Measurements from ENCODE around the gene MACROD1.
"Not testable (repeated sequence)": the region's sequence is repeated elsewhere in the genome, so short reads cannot be mapped to it uniquely, and the experiment has no call there.

The MACROD1 gene

DNA sequence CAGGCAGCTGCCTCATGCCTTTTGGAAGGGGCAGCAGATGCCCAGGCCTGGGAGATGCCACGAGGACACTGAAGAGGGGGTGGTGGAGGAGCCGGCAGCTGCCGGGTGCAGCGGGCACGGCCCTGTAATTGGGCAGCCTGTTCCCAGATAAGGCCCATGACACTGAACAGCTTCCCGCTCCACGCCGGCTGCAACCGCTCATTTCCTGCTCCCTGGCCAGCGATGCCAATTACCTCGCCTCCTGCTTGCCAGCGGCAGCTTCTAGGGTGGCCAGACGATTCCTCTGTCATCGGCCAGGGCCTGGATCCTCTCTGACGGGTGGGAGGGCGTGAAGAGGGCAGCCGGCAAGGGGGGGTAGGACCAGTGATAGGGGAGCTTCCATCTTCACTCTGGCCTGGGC lies 107.4 kb downstream of the MACROD1 start:
- DNase-seq (ENCODE audit: low read depth in 1 of 2, low spot score in 1 of 2) = no peak

DNA sequence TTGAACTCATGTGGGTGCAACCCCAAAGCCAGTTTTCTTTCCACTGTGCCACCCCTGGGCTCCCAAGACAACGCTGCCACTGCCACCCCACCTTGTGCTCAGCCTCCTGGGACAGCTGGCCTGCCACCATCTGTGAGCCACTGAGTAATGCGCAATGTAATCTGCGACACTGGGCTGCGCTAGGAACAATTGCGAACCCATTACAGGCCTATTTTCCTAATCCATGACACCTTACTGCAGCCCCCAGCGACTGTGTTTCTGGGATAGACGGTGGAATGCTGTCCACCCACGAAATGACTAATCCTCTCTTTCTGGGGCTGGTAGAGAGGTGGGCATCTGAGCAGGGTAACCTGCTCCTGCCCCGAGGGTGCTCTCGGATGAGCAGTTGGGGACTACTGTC lies 108.0 kb downstream of the MACROD1 start:
- no peak for DNase-seq (ENCODE audit: low read depth in 1 of 2, low spot score in 1 of 2)

DNA sequence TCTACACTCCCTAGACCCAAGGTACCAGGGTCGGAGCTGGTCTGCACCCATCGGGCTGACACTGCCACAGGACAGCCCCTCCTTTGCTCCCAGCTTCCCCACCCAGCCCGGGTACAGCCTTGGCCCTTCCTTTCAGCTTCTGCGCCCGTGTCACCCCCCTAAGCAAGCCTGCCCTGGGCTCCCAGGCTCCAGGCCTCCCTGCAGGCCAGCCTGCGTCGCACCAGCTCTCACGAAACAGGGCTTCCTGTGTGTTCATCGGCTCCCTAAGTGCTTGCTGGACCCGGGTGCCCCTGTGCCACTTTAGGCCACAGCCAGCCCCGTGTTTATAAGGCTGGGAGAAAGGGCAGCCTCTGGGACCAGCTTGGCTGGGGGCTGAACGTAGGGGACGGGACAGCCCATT lies 109.1 kb downstream of the MACROD1 start:
- no peak for DNase-seq (ENCODE audit: low read depth in 1 of 2, low spot score in 1 of 2)

DNA sequence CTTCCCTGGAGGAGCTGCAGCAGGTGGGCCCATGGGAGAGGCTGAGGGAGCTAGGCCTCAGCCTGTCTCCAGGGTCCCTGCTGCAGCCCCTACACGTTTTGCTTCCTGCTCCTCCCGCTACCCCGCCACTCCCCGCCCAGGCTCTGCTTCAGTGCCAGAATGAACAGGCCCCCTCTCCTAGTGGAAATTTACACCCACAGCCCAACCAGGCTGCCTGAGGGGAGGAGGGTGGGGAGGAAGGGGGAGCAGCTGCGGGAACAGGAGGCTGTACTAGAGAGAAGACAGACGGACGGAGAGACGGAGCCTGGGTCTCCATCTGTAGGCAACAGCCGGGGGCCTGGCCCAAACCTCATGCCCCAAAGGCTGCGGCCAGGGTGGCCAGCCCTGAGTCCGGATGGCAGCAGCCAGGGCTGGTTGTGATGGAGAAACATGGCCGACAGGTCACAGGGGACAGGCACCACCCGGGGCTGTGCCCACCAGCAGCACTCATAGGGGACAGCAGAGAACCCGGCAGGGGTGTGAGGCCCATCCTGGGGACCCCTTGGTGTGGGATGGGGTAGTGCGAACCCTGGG lies 109.6 kb downstream of the MACROD1 start:
- no peak for DNase-seq (ENCODE audit: low read depth in 1 of 2, low spot score in 1 of 2)

GRCh38 chr11:64055077-64055476 lies 110.8 kb downstream of the MACROD1 start:
- DNase-seq (ENCODE audit: low read depth in 1 of 2, low spot score in 1 of 2) = no peak

DNA sequence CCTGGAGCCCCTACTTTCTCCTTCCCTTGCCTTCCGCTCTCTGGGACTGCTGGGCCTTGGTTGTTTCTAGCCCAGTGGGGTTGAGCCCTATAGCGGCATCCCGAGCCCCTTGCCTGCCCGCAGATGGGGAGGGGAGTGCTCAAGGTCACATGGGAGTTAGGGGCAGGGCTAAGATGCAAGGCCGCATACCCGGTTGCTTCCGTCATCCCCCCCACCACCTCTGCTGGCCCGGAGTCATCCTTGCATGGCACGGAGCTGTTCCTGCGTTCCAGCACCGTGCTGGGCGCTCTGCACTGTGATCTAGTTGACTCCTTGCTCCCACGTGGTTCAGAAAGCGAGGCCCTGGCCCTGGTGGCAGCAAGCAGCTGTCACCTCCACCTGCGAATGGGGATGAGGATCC lies 112.2 kb downstream of the MACROD1 start:
- DNase-seq (ENCODE audit: low read depth in 1 of 2, low spot score in 1 of 2) = no peak

- DNase-seq (ENCODE audit: low read depth in 1 of 2, low spot score in 1 of 2) = no peak
These were observed 112.8 kb downstream of the MACROD1 start for GRCh38 chr11:64052938-64053622.

- no peak for DNase-seq (ENCODE audit: low read depth in 1 of 2, low spot score in 1 of 2)
These were observed 113.5 kb downstream of the MACROD1 start for GRCh38 chr11:64052436-64052835.

DNA sequence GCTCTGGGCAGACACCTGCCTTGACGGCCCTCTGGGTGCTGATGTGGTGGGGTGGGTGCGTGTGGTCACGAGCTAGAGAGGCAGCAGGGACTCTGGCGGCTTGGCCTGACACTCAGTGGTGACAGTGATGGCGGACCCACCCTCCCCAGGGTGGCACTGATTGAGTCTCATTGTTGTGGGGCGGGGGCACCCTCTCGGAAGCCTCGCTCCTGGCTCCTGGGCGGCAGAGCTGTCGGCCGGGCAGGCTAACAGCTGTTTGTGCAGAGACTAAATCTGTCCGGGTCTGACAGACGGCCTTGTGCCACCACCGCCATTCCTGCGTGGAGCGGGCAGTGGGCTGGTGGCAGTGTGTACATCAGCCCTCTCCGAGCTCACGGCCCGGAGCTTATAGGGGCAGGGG lies 114.6 kb downstream of the MACROD1 start:
- DNase-seq (ENCODE audit: low read depth in 1 of 2, low spot score in 1 of 2) = no peak

- no peak for DNase-seq (ENCODE audit: low read depth in 1 of 2, low spot score in 1 of 2)
These were observed 116.4 kb downstream of the MACROD1 start for GRCh38 chr11:64049509-64049908.

- DNase-seq (ENCODE audit: low read depth in 1 of 2, low spot score in 1 of 2) = no peak
These were observed 117.7 kb downstream of the MACROD1 start for GRCh38 chr11:64048042-64048854.

DNA sequence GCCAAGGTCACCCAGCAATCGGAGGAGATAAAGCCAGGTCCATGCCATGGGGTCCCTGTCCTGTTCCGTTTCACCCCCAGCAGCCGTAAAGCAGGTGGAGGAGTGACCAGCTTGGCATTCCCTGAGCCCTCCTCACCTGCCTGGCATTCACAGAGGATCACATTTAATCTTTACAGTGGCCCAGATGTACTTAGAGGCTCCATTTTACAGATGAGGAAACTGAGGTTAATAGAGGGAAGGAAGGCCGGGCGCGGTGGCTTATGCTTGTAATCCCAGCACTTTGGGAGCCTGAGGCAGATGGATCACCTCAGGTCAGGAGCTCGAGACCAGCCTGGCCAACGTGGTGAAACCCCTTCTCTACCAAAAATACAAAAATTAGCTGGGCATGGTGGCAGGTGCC lies 118.5 kb downstream of the MACROD1 start:
- DNase-seq (ENCODE audit: low read depth in 1 of 2, low spot score in 1 of 2) = not testable (repeated sequence)

GRCh38 chr11:64045700-64046099 lies 120.2 kb downstream of the MACROD1 start:
- DNase-seq (ENCODE audit: low read depth in 1 of 2, low spot score in 1 of 2) = no peak

GRCh38 chr11:64044730-64045393 lies 121.1 kb downstream of the MACROD1 start:
- no peak for DNase-seq (ENCODE audit: low read depth in 1 of 2, low spot score in 1 of 2)

GRCh38 chr11:64043545-64043944 lies 122.4 kb downstream of the MACROD1 start:
- DNase-seq (ENCODE audit: low read depth in 1 of 2, low spot score in 1 of 2) = no peak

DNA sequence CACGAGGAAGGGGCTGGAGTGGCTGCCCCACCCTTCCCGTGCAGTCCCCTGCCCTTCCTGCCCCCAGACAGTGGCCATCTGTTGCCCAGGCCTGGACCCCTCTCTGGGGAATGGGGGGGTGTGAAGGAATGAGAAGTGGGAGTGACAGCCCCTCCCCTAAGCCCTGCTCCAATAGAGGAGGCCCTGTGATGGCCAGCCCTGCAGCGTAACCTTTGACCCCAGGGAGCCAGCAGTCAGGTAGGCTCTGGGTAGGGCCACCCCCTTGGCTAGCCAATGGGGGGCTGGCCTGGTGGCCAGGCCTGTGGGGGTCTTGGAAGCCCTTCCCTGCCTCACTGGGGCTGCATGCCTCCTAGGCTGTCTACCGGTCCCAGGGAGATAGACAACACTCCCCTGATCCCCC lies 123.6 kb downstream of the MACROD1 start:
- DNase-seq (ENCODE audit: low read depth in 1 of 2, low spot score in 1 of 2) = no peak

DNA sequence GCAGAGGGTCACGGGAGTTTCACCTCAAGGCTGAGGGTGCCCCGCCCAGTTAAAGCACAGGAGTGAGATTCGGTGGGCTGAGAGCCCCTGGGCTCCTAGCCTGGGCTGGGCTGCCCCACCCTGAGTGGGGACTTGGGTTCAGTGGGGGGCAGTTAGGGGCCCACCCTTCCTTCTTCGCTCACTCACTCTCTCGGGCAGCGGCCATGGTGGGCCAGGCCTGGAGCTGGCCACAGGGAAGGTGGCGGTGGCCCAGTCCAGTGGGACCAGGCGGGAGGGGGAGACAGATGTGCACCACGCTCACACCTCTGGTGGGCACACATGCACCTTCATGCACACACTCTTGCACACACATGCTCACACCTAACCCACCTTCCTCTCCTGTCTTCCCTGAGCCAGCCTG lies 124.1 kb downstream of the MACROD1 start:
- no peak for DNase-seq (ENCODE audit: low read depth in 1 of 2, low spot score in 1 of 2)

DNA sequence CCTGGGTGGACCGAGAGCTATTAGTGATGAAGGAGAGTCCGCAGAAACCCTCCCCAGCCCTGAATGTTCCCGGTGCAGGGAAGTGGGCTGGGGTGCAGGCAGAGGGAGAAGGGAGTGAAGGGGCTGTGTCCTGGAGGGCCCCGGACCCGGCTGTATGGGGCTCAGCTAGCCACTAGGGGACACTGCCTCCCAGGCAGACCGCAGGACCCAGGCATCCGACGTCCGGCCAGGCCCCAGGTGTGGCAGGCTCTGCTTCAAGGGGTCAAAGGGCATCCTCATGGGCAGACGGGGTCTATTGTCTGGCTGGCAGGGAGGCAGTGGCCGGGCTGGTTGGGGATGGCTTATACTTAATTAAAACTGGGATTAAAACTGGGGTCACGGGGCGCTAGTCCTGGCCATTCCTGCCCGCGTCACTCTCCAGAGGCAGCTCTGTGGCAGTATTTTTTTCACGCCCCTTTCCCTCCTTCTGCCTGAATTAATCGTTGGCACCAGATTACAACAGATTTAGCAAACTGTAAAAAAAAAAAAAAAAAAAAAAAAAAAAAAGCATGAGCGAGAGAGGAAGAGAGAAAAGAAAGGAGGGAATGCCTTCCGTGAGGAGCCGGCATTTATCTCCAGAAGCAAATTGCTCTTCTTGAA lies 125.1 kb downstream of the MACROD1 start:
- no peak for DNase-seq (ENCODE audit: low read depth in 1 of 2, low spot score in 1 of 2)

DNA sequence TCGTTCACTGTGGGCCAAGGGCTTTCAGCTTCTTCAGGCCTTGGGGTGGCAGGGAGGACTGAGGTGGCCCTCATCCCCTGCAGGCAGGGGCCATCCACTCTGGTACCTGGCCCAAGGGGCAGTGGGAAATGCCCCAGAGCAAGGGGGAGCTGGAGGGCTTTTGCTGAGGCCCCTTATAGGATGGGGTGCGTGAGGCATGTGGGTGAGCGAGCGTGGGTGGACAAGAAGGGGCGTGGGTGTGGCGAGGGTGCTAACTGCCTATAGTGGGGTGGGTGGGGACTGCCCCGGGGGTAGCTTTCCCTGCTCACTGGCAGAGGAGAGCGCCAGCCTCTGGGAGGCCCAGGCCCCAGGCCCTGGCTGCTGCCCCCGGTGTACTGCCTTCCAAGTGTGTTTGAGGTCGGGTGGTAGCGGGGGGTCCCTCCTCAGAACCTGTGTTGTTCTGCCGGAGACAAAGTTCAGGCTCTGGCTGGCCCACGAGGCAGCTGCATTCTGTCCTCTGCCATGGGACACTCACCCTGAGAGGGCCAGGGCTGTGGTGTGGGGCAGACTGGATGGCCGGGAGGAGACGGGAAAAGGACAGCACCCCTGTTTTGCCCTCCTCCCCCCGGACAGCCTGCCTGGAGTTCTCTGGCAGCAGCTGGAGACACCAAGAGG lies 126.8 kb downstream of the MACROD1 start:
- no peak for DNase-seq (ENCODE audit: low read depth in 1 of 2, low spot score in 1 of 2)

DNA sequence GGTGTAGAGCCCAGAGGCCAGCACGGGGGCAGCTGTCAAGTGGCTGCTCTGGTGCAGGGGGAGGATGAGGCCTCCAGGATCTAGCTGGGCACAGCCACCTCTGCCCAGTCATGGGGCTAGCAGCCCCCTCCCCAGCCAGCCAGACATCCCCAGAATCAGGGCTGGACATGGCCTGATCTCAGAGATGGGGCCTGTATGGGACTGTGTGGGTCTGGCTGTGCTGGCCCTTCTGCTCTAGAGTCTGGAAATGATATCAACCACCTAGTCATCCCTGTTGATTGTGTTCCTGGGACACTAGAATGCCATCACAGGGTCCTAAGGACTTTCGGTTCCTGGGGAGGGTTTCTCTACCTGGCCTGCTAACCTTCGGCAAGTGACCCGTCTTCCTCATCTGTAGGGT lies 127.4 kb downstream of the MACROD1 start:
- DNase-seq (ENCODE audit: low read depth in 1 of 2, low spot score in 1 of 2) = no peak
